ENCODE results near the gene USP5. TPM values are rescaled to one million over a fixed set of nuclear protein-coding genes. Genes with fewer than 3 reads are reported as not detected.
"Not testable (repeated sequence)": the region's sequence is repeated elsewhere in the genome, so short reads cannot be mapped to it uniquely, and the experiment has no call there.

The USP5 gene
- polyA plus RNA-seq, 3 donors: 28.0 to 32.4 (median 29.9) TPM

- H3K36me3 Mint-ChIP-seq: peaks cover 0 to 1% of the 10 kb centered on the region in 2 donors
- peaks cover 49% of the 10 kb centered on the region for H3K4me1 Mint-ChIP-seq
- peaks cover 0 to 1% (median 0%) of the 10 kb centered on the region in 3 donors for H3K27me3 Mint-ChIP-seq (ENCODE audit: low read depth in 3 of 3)
- Histone ChIP-seq H3K79me2 (ENCODE audit: insufficient read depth, low read length) (peaks cover 4% of the 10 kb centered on the region), H2AFZ (ENCODE audit: insufficient read depth, low read depth, low read length, poor library complexity, severe bottlenecking) (peak overlapping the region; percentile 87), H3K36me3 (replicated peaks in 1 of 2; ENCODE audit: control insufficient read depth in 1 of 2, insufficient read depth in 2 of 2, low read length in 2 of 2) (no peaks in the 10 kb centered on the region), H3K4me3 (replicated peaks in 1 of 3; ENCODE audit: low read depth in 2 of 3, low read length in 3 of 3) (peak overlapping the region; percentile 40 to 72 (median 59)), H3K9ac (ENCODE audit: insufficient read depth, low read length, poor library complexity, severe bottlenecking) (peak overlapping the region; percentile 69), H3K27ac (ENCODE audit: low read depth in 1 of 2, low read length in 2 of 2) (peak overlapping the region; percentile 86 to 88), H3K27me3 (ENCODE audit: control insufficient read depth in 2 of 2, insufficient read depth in 2 of 2, low read length in 2 of 2) (no peaks in the 10 kb centered on the region), H3K4me2 (replicated peaks; ENCODE audit: extremely low read depth, low read length, poor library complexity, severe bottlenecking) (peak overlapping the region; percentile 82), H4K20me1 (ENCODE audit: insufficient read depth, low read length) (no peaks in the 10 kb centered on the region), H3K9me3 (replicated peaks in 1 of 2; ENCODE audit: control insufficient read depth in 1 of 2, insufficient read depth in 1 of 2, low read length in 2 of 2) (no peaks in the 10 kb centered on the region), H3K4me1 (ENCODE audit: control insufficient read depth in 1 of 2, insufficient read depth in 2 of 2, low read length in 2 of 2) (peaks cover 50 to 58% of the 10 kb centered on the region in 2 donors)
- no peak for DNase-seq
- H3K9me3 Mint-ChIP-seq: peaks cover 0 to 2% (median 0%) of the 10 kb centered on the region in 7 donors
- 86% methylated on average over 1 of the region's 5 CpGs for WGBS (ENCODE audit: insufficient coverage)
- intact Hi-C loops (cut with micrococcal nuclease): loop anchor here (1.0 to 2.0 kb wide), 2 partner anchors 18 to 19 kb away; partner anchors contain the start of gene SPSB2 (in 2 of the 2)
- H3K27ac Mint-ChIP-seq: peak overlapping the region; percentile 83 to 94 (median 90)
- no peak for TF ChIP-seq CTCF (IDR thresholded peaks at IDR 0.05)
- peak overlapping the region; percentile 75 to 82 for H3K4me3 Mint-ChIP-seq
These were observed 39.7 kb downstream of the USP5 start for GRCh38 chr12:6891646-6892001.

GRCh38 chr12:6892683-6893082, 40.7 kb downstream of the USP5 start:
- H3K4me1 Mint-ChIP-seq: peaks cover 42% of the 10 kb centered on the region
- H3K36me3 Mint-ChIP-seq; H3K27ac Mint-ChIP-seq; DNase-seq; H3K4me2 ChIP-seq (replicated peaks; ENCODE audit: extremely low read depth, low read length, poor library complexity, severe bottlenecking); H3K27me3 ChIP-seq (ENCODE audit: control insufficient read depth in 2 of 2, insufficient read depth in 2 of 2, low read length in 2 of 2); H2AFZ ChIP-seq (ENCODE audit: insufficient read depth, low read depth, low read length, poor library complexity, severe bottlenecking); H3K36me3 ChIP-seq (replicated peaks in 1 of 2; ENCODE audit: control insufficient read depth in 1 of 2, insufficient read depth in 2 of 2, low read length in 2 of 2); H3K4me3 Mint-ChIP-seq; H3K79me2 ChIP-seq (ENCODE audit: insufficient read depth, low read length); H3K4me3 ChIP-seq (replicated peaks in 1 of 3; ENCODE audit: low read depth in 2 of 3, low read length in 3 of 3); H3K27me3 Mint-ChIP-seq (ENCODE audit: low read depth in 3 of 3); H3K9me3 ChIP-seq (replicated peaks in 1 of 2; ENCODE audit: control insufficient read depth in 1 of 2, insufficient read depth in 1 of 2, low read length in 2 of 2); H3K9me3 Mint-ChIP-seq; H3K9ac ChIP-seq (ENCODE audit: insufficient read depth, low read length, poor library complexity, severe bottlenecking); H4K20me1 ChIP-seq (ENCODE audit: insufficient read depth, low read length); intact Hi-C loops (cut with micrococcal nuclease); H3K27ac ChIP-seq (ENCODE audit: low read depth in 1 of 2, low read length in 2 of 2): not testable (repeated sequence)
- peaks cover 40 to 48% of the 10 kb centered on the region in 2 donors for H3K4me1 ChIP-seq (ENCODE audit: control insufficient read depth in 1 of 2, insufficient read depth in 2 of 2, low read length in 2 of 2)
- WGBS (ENCODE audit: insufficient coverage): 95% methylated on average over 3 of the region's 3 CpGs

Data from CD14-positive monocyte (primary cell).